ENCODE data around the gene C1orf94. TPM values are rescaled to one million over a fixed set of nuclear protein-coding genes. Genes with fewer than 3 reads are reported as not detected.

The C1orf94 gene, protein sequence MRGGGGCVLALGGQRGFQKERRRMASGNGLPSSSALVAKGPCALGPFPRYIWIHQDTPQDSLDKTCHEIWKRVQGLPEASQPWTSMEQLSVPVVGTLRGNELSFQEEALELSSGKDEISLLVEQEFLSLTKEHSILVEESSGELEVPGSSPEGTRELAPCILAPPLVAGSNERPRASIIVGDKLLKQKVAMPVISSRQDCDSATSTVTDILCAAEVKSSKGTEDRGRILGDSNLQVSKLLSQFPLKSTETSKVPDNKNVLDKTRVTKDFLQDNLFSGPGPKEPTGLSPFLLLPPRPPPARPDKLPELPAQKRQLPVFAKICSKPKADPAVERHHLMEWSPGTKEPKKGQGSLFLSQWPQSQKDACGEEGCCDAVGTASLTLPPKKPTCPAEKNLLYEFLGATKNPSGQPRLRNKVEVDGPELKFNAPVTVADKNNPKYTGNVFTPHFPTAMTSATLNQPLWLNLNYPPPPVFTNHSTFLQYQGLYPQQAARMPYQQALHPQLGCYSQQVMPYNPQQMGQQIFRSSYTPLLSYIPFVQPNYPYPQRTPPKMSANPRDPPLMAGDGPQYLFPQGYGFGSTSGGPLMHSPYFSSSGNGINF
- total RNA-seq, result not detected in 2 replicates

- intact Hi-C loops (cut with micrococcal nuclease), result no loop called here
These were observed at the start of gene C1orf94 for GRCh38 chr1:34176830-34177603. TSS of gene C1orf94 (plus strand) at chr1:34176907. CDS start at chr1:34177790, 883 bp downstream.

DNA sequence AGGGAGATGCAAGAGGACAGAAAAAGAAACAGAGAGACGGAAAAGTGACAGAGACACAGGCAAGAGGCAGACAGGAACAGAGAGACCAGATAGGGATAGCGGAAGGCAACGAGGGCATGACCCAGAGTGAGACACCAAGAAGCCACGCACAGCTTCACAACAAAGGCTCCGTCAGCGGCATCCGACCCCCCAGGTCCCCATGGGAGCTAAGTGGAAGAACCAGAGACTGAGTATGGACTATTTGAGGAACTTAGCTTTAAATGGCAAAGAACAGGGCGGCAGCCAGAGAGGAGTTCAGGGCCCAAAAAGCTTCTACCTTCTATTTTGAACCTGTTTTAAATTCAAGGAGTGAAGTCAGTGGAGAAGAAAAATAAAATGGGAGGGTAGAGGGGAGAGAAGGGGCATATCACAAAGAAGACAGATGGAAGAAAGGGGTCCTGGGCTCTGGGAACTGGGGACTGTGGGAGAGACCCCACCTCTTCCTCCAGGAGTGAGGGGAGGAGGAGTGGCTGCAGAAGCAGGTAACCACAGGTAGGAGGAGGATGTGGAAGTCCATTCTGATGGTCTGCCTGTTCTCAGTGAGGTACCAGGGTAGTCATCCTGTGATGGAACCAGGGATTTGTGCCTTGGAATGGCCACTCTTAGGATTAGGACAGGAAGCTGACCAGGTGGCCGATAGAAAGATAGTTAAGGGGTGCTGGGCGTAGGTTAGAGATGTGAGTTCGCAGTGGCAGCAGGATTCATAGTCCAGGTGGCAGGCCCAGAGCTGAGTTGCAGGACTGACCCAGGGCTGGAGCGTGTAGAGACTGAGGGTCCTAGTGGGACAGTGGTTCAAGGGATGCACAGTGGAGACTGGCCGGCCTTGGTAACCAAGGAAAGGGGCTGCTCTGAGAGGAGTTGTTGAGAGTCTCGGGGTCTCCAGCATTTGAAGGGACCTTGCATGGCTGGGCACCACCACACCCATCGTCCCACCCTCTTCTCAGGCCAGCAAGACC, 49.4 kb upstream of the C1orf94 start:
- intact Hi-C loops (cut with micrococcal nuclease), result no loop called here

DNA sequence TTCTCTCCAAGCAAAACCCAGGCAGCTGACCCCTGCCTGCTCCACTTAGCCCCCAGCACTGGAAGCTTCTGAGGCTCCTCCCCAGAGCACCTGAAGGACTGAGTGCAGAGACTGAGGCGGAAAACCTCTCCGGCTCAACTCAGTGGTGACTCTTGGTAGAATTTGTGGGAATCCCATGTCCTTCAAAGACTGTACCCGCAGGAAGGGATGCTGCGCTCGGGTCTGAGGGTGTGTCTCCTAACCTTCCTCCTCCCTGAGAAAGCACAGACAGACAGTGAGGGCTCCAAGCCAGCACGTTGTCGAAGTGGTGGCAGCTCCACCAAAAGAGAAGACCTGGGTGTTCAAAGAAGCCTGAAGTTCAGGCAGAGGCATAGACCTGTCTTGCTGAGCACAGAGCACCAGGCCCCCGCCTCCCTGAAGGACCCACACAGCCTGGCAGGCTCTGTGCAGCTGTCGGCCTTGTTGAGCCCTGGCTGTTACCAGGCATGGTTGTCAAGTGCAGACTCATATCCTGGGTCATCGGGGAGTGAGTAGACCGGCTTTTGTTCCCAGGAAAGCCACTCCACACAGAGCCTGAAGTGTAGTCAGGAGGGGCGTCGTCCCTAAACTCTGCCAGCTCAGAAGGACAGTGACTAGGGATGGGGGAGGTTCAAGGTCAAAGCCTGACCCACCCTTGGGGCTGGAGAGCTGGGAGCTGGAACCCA, 48.4 kb upstream of the C1orf94 start:
- intact Hi-C loops (cut with micrococcal nuclease), result no loop called here

- intact Hi-C loops (cut with micrococcal nuclease), result no loop called here
These were observed 47.1 kb upstream of the C1orf94 start for GRCh38 chr1:34129630-34130029.

GRCh38 chr1:34130306-34130705, 46.4 kb upstream of the C1orf94 start:
- intact Hi-C loops (cut with micrococcal nuclease), result no loop called here

GRCh38 chr1:34131396-34132160, 45.1 kb upstream of the C1orf94 start:
- intact Hi-C loops (cut with micrococcal nuclease), result no loop called here

DNA sequence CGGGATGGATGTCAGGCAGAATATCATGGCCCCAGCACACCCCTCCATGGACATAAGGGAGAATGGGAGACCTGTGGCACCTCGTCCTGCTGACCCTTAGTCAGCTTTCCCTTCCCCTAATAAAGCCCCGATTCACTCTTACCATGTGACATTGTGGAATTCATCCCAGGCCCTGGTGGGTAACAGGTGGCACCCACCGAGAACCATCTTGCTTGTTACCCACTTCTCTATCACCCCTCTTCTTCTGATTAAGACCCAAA, 44.6 kb upstream of the C1orf94 start:
- intact Hi-C loops (cut with micrococcal nuclease), result no loop called here

- intact Hi-C loops (cut with micrococcal nuclease), result no loop called here
These were observed 39.3 kb upstream of the C1orf94 start for GRCh38 chr1:34137411-34137810.

- intact Hi-C loops (cut with micrococcal nuclease), result no loop called here
These were observed 36.6 kb upstream of the C1orf94 start for GRCh38 chr1:34140011-34140676.

- intact Hi-C loops (cut with micrococcal nuclease), result no loop called here
These were observed 32.7 kb upstream of the C1orf94 start for GRCh38 chr1:34143975-34144374.

DNA sequence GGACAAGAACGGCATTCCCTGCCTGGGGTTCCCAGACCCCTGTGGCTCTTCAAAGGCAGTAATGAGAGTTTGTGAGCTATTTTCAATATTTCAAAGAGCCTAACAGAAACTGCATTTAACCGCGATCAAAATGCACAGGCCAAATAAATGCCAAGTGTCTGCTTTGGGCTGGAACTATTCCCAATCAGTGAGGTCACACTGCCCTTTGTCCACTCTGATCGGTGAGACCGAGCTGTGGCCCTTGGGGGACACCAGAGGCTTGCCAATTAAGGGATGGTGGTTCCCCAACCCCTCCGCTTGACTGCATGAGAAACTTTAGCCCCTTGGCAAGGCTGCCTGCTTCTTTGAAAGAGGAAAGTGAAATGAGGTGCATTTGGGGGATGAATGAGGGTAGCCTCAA, 31.9 kb upstream of the C1orf94 start:
- intact Hi-C loops (cut with micrococcal nuclease), result no loop called here

GRCh38 chr1:34147301-34147700, 29.4 kb upstream of the C1orf94 start:
- intact Hi-C loops (cut with micrococcal nuclease), result no loop called here

GRCh38 chr1:34149501-34149900, 27.2 kb upstream of the C1orf94 start:
- intact Hi-C loops (cut with micrococcal nuclease), result no loop called here

DNA sequence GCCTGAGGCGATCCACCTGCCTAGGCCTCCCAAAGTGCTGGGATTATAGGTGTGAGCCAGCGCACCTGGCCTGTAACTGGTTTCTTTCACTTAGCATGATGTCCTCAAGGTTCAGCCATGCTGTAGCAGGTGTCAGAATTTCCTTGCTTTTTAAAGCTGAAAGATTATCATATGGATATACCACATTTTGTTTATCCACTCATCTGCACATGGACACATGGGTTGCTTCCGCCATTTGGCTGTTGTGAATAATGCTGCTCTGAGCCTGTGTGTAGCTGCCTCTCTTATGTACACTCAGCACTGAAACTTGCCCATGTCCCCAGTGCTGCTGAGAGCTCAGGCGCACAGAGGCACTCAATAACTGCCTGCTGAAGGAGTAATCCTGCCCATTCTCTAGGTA, 23.5 kb upstream of the C1orf94 start:
- intact Hi-C loops (cut with micrococcal nuclease), result no loop called here

- intact Hi-C loops (cut with micrococcal nuclease), result no loop called here
These were observed 20.8 kb upstream of the C1orf94 start for GRCh38 chr1:34155860-34156259.

DNA sequence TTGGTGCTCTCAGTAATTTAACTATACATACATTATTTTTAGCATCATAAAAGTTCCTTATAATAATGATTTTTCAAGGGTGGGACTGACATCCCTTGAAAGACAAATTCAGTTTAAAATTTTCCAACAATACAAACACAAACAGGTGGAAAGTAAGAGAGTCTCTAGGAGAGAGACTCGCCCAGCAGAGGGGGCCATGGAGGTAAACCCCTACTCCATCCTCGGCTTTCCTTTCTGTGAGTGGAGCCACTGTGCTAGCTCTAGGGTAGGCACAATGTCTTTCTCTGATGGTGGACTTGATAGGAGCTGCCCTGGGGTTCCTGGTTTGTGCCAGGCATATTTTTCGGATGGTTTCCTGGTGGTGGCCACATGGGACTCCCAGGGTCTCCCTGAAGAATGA, 20.0 kb upstream of the C1orf94 start:
- intact Hi-C loops (cut with micrococcal nuclease), result no loop called here

GRCh38 chr1:34162852-34163766, 13.6 kb upstream of the C1orf94 start:
- intact Hi-C loops (cut with micrococcal nuclease), result loop anchor here (5.0 kb wide), 1 partner anchor 531 kb away; no protein-coding TSS in a partner anchor

All from T-helper 2 cell treated with Interferon-gamma antibody and Interleukin-4, amounts not matched to agents 100 ng/mL and 5 ng/mL, for 36 hours (primary cell).